Measurements from ENCODE around the gene LGI1.

The LGI1 gene

DNA sequence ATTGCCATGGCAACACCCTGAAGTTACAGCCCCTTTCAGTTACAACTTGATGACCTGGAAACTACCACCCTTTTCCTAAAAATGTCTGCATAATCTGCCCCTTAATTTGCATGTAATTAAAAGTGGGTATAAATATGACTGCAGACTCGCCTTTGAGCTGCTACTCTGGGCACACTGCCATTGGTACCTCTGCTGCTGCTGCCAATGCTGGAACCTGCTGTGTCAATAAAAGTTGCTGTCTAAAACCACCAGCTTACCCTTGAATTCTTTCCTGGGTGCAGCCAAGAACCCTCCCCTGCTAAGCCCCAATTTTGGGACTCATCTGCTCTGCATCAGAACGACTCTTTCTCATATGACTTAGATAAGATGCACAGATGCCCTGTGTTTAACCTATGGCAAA, 45.1 kb upstream of the LGI1 start:
- Histone ChIP-seq H3K36me3 (ENCODE audit: insufficient read depth, low read length) (no peaks in the 10 kb centered on the region), H3K27ac (ENCODE audit: low read depth, low read length, poor library complexity, severe bottlenecking) (no peak overlapping the region), H2AFZ (ENCODE audit: low read length) (no peak overlapping the region), H3K9ac (ENCODE audit: low read length) (no peak overlapping the region), H4K20me1 (ENCODE audit: insufficient read depth, low read length) (no peaks in the 10 kb centered on the region), H3K4me1 (ENCODE audit: insufficient read depth, low read length, severe bottlenecking) (no peaks in the 10 kb centered on the region), H3F3A (ENCODE audit: insufficient read depth, low read length) (no peaks in the 10 kb centered on the region), H3K9me3 (ENCODE audit: low read length) (no peaks in the 10 kb centered on the region), H3K9me2 (ENCODE audit: low read depth, low read length) (no peaks in the 10 kb centered on the region), H3K27me3 (ENCODE audit: insufficient read depth, low read length) (no peaks in the 10 kb centered on the region), H3K4me3 (ENCODE audit: low read depth, low read length, poor library complexity, severe bottlenecking) (no peak overlapping the region), H3K4me2 (ENCODE audit: low read length) (no peak overlapping the region), H3K79me2 (ENCODE audit: insufficient read depth, low read length) (no peaks in the 10 kb centered on the region)
- TF ChIP-seq EZH2 (IDR thresholded peaks at IDR 0.05; ENCODE audit: borderline replicate concordance, low read length) = no peak
- TF ChIP-seq, protein P1, sequence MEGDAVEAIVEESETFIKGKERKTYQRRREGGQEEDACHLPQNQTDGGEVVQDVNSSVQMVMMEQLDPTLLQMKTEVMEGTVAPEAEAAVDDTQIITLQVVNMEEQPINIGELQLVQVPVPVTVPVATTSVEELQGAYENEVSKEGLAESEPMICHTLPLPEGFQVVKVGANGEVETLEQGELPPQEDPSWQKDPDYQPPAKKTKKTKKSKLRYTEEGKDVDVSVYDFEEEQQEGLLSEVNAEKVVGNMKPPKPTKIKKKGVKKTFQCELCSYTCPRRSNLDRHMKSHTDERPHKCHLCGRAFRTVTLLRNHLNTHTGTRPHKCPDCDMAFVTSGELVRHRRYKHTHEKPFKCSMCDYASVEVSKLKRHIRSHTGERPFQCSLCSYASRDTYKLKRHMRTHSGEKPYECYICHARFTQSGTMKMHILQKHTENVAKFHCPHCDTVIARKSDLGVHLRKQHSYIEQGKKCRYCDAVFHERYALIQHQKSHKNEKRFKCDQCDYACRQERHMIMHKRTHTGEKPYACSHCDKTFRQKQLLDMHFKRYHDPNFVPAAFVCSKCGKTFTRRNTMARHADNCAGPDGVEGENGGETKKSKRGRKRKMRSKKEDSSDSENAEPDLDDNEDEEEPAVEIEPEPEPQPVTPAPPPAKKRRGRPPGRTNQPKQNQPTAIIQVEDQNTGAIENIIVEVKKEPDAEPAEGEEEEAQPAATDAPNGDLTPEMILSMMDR (IDR thresholded peaks at IDR 0.05; ENCODE audit: low read length) = no peak

DNA sequence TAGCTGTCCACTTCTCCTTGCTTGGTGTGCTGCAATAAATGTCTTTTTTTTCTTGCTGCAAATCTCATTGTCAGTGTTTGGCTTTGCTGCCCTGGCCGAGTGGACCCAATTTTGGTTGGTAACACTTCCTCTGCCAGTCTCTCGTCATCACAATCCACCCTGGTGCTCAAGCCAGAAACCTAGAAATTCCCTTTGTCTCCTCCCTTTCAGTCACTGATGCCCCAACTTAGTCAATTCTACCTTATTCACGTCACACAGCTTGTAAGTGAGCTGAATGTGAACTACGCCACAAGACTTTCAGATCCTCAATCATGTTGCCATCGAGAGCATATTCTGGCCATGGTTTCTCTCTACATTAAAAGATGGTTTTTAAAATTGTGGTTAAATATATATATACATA, 42.4 kb upstream of the LGI1 start:
- H3K9ac ChIP-seq (ENCODE audit: low read length) = no peak overlapping the region
- no peak overlapping the region for H3K4me3 ChIP-seq (ENCODE audit: low read depth, low read length, poor library complexity, severe bottlenecking)
- H4K20me1 ChIP-seq (ENCODE audit: insufficient read depth, low read length) = no peaks in the 10 kb centered on the region
- H3K79me2 ChIP-seq (ENCODE audit: insufficient read depth, low read length) = no peaks in the 10 kb centered on the region
- H3K27ac ChIP-seq (ENCODE audit: low read depth, low read length, poor library complexity, severe bottlenecking) = no peak overlapping the region
- no peaks in the 10 kb centered on the region for H3K27me3 ChIP-seq (ENCODE audit: insufficient read depth, low read length)
- H3K4me1 ChIP-seq (ENCODE audit: insufficient read depth, low read length, severe bottlenecking) = no peaks in the 10 kb centered on the region
- no peaks in the 10 kb centered on the region for H3K9me3 ChIP-seq (ENCODE audit: low read length)
- H3K4me2 ChIP-seq (ENCODE audit: low read length) = no peak overlapping the region
- H3K36me3 ChIP-seq (ENCODE audit: insufficient read depth, low read length) = no peaks in the 10 kb centered on the region
- no peaks in the 10 kb centered on the region for H3F3A ChIP-seq (ENCODE audit: insufficient read depth, low read length)
- H3K9me2 ChIP-seq (ENCODE audit: low read depth, low read length) = no peaks in the 10 kb centered on the region
- H2AFZ ChIP-seq (ENCODE audit: low read length) = no peak overlapping the region
- no peak for TF ChIP-seq EZH2 (IDR thresholded peaks at IDR 0.05; ENCODE audit: borderline replicate concordance, low read length)
- TF ChIP-seq, protein P1 (IDR thresholded peaks at IDR 0.05; ENCODE audit: low read length) = no peak

DNA sequence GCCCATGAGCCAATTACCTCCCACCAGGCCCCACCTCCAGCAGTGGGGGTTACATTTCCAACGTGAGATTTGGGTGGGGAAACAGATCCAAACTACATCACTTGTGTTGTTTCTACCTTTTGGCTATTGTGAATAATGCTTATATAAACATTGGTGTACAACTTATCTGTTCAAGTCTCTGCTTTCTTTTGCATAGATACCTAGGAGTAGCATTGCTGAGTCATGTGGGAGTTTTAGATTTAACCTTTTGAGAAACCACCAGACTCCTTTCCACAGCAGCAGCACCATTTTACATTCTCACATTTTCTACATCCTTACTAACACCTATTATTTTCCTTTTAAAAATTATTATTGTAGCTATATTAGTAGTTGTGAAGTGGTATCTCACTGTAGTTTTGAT, 41.0 kb upstream of the LGI1 start:
- H3K4me2 ChIP-seq (ENCODE audit: low read length) = no peak overlapping the region

More for the DNA sequence above, 41.0 kb upstream of the LGI1 start:
- H3K9me2 ChIP-seq (ENCODE audit: low read depth, low read length) = no peaks in the 10 kb centered on the region
- no peak overlapping the region for H3K4me3 ChIP-seq (ENCODE audit: low read depth, low read length, poor library complexity, severe bottlenecking)
- H3F3A ChIP-seq (ENCODE audit: insufficient read depth, low read length) = no peaks in the 10 kb centered on the region
- no peaks in the 10 kb centered on the region for H3K36me3 ChIP-seq (ENCODE audit: insufficient read depth, low read length)
- H3K27me3 ChIP-seq (ENCODE audit: insufficient read depth, low read length) = no peaks in the 10 kb centered on the region
- no peaks in the 10 kb centered on the region for H3K79me2 ChIP-seq (ENCODE audit: insufficient read depth, low read length)
- no peak overlapping the region for H3K9ac ChIP-seq (ENCODE audit: low read length)
- no peaks in the 10 kb centered on the region for H3K9me3 ChIP-seq (ENCODE audit: low read length)
- no peak overlapping the region for H3K27ac ChIP-seq (ENCODE audit: low read depth, low read length, poor library complexity, severe bottlenecking)
- no peaks in the 10 kb centered on the region for H4K20me1 ChIP-seq (ENCODE audit: insufficient read depth, low read length)
- H2AFZ ChIP-seq (ENCODE audit: low read length) = no peak overlapping the region
- TF ChIP-seq, protein P1 (IDR thresholded peaks at IDR 0.05; ENCODE audit: low read length) = no peak
- TF ChIP-seq EZH2 (IDR thresholded peaks at IDR 0.05; ENCODE audit: borderline replicate concordance, low read length) = no peak
- H3K4me1 ChIP-seq (ENCODE audit: insufficient read depth, low read length, severe bottlenecking) = no peaks in the 10 kb centered on the region
